Measurements from ENCODE around the gene PRKAR1B.

The PRKAR1B gene

GRCh38 chr7:716222-716621 is 10.9 kb downstream of the PRKAR1B start:
- no peak overlapping the region for H3K4me3 Mint-ChIP-seq
- H3K36me3 Mint-ChIP-seq (ENCODE audit: low read depth): peaks cover 28% of the 10 kb centered on the region
- no peak for DNase-seq
- peaks cover 22% of the 10 kb centered on the region for H3K9me3 Mint-ChIP-seq
- TF ChIP-seq CTCF (IDR thresholded peaks at IDR 0.05): no peak
- peaks cover 30% of the 10 kb centered on the region for H3K4me1 Mint-ChIP-seq
- no peak overlapping the region for H3K27ac Mint-ChIP-seq
- H3K27me3 Mint-ChIP-seq (ENCODE audit: low read depth, poor library complexity): peaks cover 8% of the 10 kb centered on the region

GRCh38 chr7:714251-714671 is 12.8 kb downstream of the PRKAR1B start:
- DNase-seq: no peak
- Mint-ChIP-seq H3K27ac (peak overlapping the region; percentile 84), H3K27me3 (ENCODE audit: low read depth, poor library complexity) (peaks cover 5% of the 10 kb centered on the region), H3K36me3 (ENCODE audit: low read depth) (peaks cover 21% of the 10 kb centered on the region), H3K4me3 (peak overlapping the region; percentile 72), H3K4me1 (peaks cover 33% of the 10 kb centered on the region), H3K9me3 (peaks cover 10% of the 10 kb centered on the region)
- TF ChIP-seq CTCF (IDR thresholded peaks at IDR 0.05): no peak

- peak overlapping the region; percentile 62 for H3K27ac Mint-ChIP-seq
- peaks cover 19% of the 10 kb centered on the region for H3K36me3 Mint-ChIP-seq (ENCODE audit: low read depth)
- peaks cover 33% of the 10 kb centered on the region for H3K4me1 Mint-ChIP-seq
- no peak for TF ChIP-seq CTCF (IDR thresholded peaks at IDR 0.05)
- H3K4me3 Mint-ChIP-seq: peak overlapping the region; percentile 72
- no peak for DNase-seq
- H3K9me3 Mint-ChIP-seq: peaks cover 7% of the 10 kb centered on the region
- H3K27me3 Mint-ChIP-seq (ENCODE audit: low read depth, poor library complexity): peaks cover 5% of the 10 kb centered on the region
Measured at GRCh38 chr7:713488-714230, 13.4 kb downstream of the PRKAR1B start.

- Mint-ChIP-seq H3K27me3 (ENCODE audit: low read depth, poor library complexity) (peaks cover 5% of the 10 kb centered on the region), H3K4me3 (peak overlapping the region; percentile 72), H3K9me3 (peaks cover 4% of the 10 kb centered on the region), H3K27ac (peak overlapping the region; percentile 14), H3K4me1 (peaks cover 33% of the 10 kb centered on the region), H3K36me3 (ENCODE audit: low read depth) (peaks cover 17% of the 10 kb centered on the region)
- no peak for DNase-seq
- TF ChIP-seq CTCF (IDR thresholded peaks at IDR 0.05): no peak
Measured at GRCh38 chr7:713139-713457, 14.0 kb downstream of the PRKAR1B start.

- TF ChIP-seq CTCF (IDR thresholded peaks at IDR 0.05): no peak
- peak; percentile 38 for DNase-seq
Measured at GRCh38 chr7:712381-713138, 14.5 kb downstream of the PRKAR1B start.

More at GRCh38 chr7:712381-713138, 14.5 kb downstream of the PRKAR1B start:
- peaks cover 4% of the 10 kb centered on the region for H3K9me3 Mint-ChIP-seq
- H3K4me1 Mint-ChIP-seq: peaks cover 33% of the 10 kb centered on the region
- H3K36me3 Mint-ChIP-seq (ENCODE audit: low read depth): peaks cover 23% of the 10 kb centered on the region
- peaks cover 5% of the 10 kb centered on the region for H3K27me3 Mint-ChIP-seq (ENCODE audit: low read depth, poor library complexity)
- H3K4me3 Mint-ChIP-seq: peak overlapping the region; percentile 36
- no peak overlapping the region for H3K27ac Mint-ChIP-seq
